ENCODE results near the gene ADAP2.

DNA sequence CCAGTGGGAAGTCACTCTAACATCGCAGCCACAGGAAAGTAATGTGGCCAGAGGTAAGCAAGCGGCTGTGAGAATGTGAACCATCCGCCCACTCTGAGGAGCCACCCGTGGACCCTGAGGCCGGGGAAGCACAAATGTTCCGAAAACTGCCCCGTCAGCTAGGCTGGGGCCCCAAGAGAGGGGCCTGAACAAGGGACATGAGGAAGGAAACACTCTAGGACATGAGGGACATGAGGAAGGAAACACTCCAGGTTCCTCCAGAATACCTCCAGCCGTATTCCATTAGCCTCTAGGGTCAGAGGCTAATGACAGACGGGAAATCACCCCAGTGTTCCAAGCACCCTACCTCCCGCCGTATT lies 16.0 kb upstream of the ADAP2 start:
- TF ChIP-seq POLR2AphosphoS5 (IDR thresholded peaks at IDR 0.05; ENCODE audit: borderline replicate concordance, low read depth, low read length) (no peak), EZH2 (IDR thresholded peaks at IDR 0.05) (no peak), FOXP2 (optimal IDR thresholded peaks at IDR 0.05; ENCODE audit: control extremely low read depth, extremely low read length, insufficient read depth) (no peak)
